Ascending aorta (tissue), 2 donors: ENCODE data around the gene FAM168A. TPM values are rescaled to one million over a fixed set of nuclear protein-coding genes. Genes with fewer than 3 reads are reported as not detected.
"Not testable (repeated sequence)": the region's sequence is repeated elsewhere in the genome, so short reads cannot be mapped to it uniquely, and the experiment has no call there.

Source experiments
- DNase-seq, 2 donors: peaks; one replicate each; pipeline ENCODE4 v3.0.0-alpha.2; 2019; ENCODE audit warnings: low spot score in 2 of 2
- H3K27ac ChIP-seq, 2 donors: fragments of 200-600 bp; sonication (generic); one replicate each; pipeline ENCODE4 v1.5.1; 2016 to 2017; ENCODE audit warnings: mild to moderate bottlenecking in 1 of 2
- H3K27me3 ChIP-seq: fragments of 200-600 bp; sonication (generic); one replicate; pipeline ENCODE4 v1.5.1; 2017
- H3K36me3 ChIP-seq, 2 donors: fragments of 200-600 bp; sonication (generic); one replicate each; pipeline ENCODE4 v1.5.1; 2016
- H3K4me1 ChIP-seq, 2 donors: fragments of 200-600 bp; sonication (generic); one replicate each; pipeline ENCODE4 v1.5.1; 2016 to 2017; ENCODE audit warnings: mild to moderate bottlenecking in 1 of 2
- H3K4me3 ChIP-seq, 2 donors: fragments of 200-600 bp; sonication (generic); one replicate each; pipeline ENCODE4 v1.5.1; 2016 to 2017; ENCODE audit warnings: mild to moderate bottlenecking in 1 of 2
- H3K9me3 ChIP-seq, 2 donors: fragments of 200-600 bp; sonication (generic); one replicate each; pipeline ENCODE4 v1.5.1; 2016
- CTCF ChIP-seq, 3 experiments: fragments of 200-600 bp in 2 of 3; fragments of 450-650 bp in 1 of 3; sonication (generic) in 2 of 3; IDR thresholded peaks; one replicate each; pipeline ENCODE4 v1.5.1; 2016 to 2019; ENCODE audit warnings: antibody characterized with exemption in 3 of 3, mild to moderate bottlenecking in 1 of 3, moderate library complexity in 1 of 3
- intact Hi-C: fragments of 100-400 bp; cut with DNase I; formaldehyde crosslinking; loops from one replicate; pipeline ENCODE4 v1.15.1; 2023
- total RNA-seq: library from RNA; depleted of rRNA; stranded (reverse); fragments of >200 nt; gene quantifications from one replicate; pipeline ENCODE4 v1.1.0, GENCODE V29; 2016

Gene FAM168A
- total RNA-seq, 1 donor from 2014 or later, result 44.1 TPM

- intact Hi-C loops, result no loop called here
- no peak for TF ChIP-seq CTCF (IDR thresholded peaks at IDR 0.05)
- Histone ChIP-seq H3K9me3 (no peaks in the 10 kb centered on the region), H3K27me3 (no peaks in the 10 kb centered on the region), H3K36me3 (no peaks in the 10 kb centered on the region), H3K4me3 (no peak overlapping the region), H3K4me1 (no peaks in the 10 kb centered on the region), H3K27ac (no peak overlapping the region)
- DNase-seq, result no peak
Measured at GRCh38 chr11:73439002-73439843, 158.7 kb downstream of the FAM168A start.

GRCh38 chr11:73436859-73437258, 161.1 kb downstream of the FAM168A start:
- DNase-seq, H3K9me3 ChIP-seq, H3K27me3 ChIP-seq, intact Hi-C loops, H3K27ac ChIP-seq, H3K4me3 ChIP-seq, H3K4me1 ChIP-seq, H3K36me3 ChIP-seq: not testable (repeated sequence)

GRCh38 chr11:73431396-73431795, 166.5 kb downstream of the FAM168A start:
- Histone ChIP-seq H3K27me3 (no peaks in the 10 kb centered on the region), H3K27ac (no peak overlapping the region), H3K4me3 (no peak overlapping the region), H3K9me3 (no peaks in the 10 kb centered on the region), H3K36me3 (no peaks in the 10 kb centered on the region), H3K4me1 (peaks cover 0 to 6% of the 10 kb centered on the region in 2 donors)
- DNase-seq, result no peak
- no peak for TF ChIP-seq CTCF (IDR thresholded peaks at IDR 0.05)
- intact Hi-C loops, result no loop called here

GRCh38 chr11:73430326-73430725, 167.6 kb downstream of the FAM168A start:
- H3K4me1 ChIP-seq, result peaks cover 0 to 7% of the 10 kb centered on the region in 2 donors
- TF ChIP-seq CTCF (IDR thresholded peaks at IDR 0.05), result no peak
- no peak for DNase-seq
- no peak overlapping the region for H3K27ac ChIP-seq
- no peak overlapping the region for H3K4me3 ChIP-seq
- no peaks in the 10 kb centered on the region for H3K9me3 ChIP-seq
- H3K27me3 ChIP-seq, result no peaks in the 10 kb centered on the region
- intact Hi-C loops, result no loop called here
- no peaks in the 10 kb centered on the region for H3K36me3 ChIP-seq

GRCh38 chr11:73429121-73429750, 168.7 kb downstream of the FAM168A start:
- Histone ChIP-seq H3K9me3 (no peaks in the 10 kb centered on the region), H3K36me3 (no peaks in the 10 kb centered on the region), H3K27me3 (no peaks in the 10 kb centered on the region), H3K27ac (no peak overlapping the region), H3K4me1 (peaks cover 0 to 7% of the 10 kb centered on the region in 2 donors), H3K4me3 (no peak overlapping the region)
- intact Hi-C loops, result no loop called here
- TF ChIP-seq CTCF (IDR thresholded peaks at IDR 0.05), result no peak
- DNase-seq, result no peak

- Histone ChIP-seq H3K36me3 (no peaks in the 10 kb centered on the region), H3K27ac (no peak overlapping the region), H3K4me1 (peaks cover 0 to 7% of the 10 kb centered on the region in 2 donors), H3K4me3 (no peak overlapping the region), H3K9me3 (no peaks in the 10 kb centered on the region), H3K27me3 (no peaks in the 10 kb centered on the region)
- no peak for DNase-seq
- intact Hi-C loops, result no loop called here
- TF ChIP-seq CTCF (IDR thresholded peaks at IDR 0.05), result no peak
Measured at GRCh38 chr11:73428699-73429098, 169.2 kb downstream of the FAM168A start.
